A673 (cell line): ENCODE results near the gene NXPH3.

ENCODE experiments used
- CTCF ChIP-seq: fragments of 300-800, 200-600 bp; sonication (generic); conservative IDR thresholded peaks from 2 replicates; pipeline ENCODE4 v1.5.1; 2017; ENCODE audit warnings: low read depth, mild to moderate bottlenecking, antibody characterized with exemption, low read length, moderate library complexity, mixed read lengths
- EZH2 ChIP-seq: fragments of 200-600 bp; sonication (generic); IDR thresholded peaks from 2 replicates; pipeline ENCODE4 v1.6.1; 2017; ENCODE audit warnings: borderline replicate concordance, low read depth, mild to moderate bottlenecking, mixed read lengths, antibody characterized with exemption, low read length; ENCODE audit not compliant: poor library complexity, severe bottlenecking

DNA sequence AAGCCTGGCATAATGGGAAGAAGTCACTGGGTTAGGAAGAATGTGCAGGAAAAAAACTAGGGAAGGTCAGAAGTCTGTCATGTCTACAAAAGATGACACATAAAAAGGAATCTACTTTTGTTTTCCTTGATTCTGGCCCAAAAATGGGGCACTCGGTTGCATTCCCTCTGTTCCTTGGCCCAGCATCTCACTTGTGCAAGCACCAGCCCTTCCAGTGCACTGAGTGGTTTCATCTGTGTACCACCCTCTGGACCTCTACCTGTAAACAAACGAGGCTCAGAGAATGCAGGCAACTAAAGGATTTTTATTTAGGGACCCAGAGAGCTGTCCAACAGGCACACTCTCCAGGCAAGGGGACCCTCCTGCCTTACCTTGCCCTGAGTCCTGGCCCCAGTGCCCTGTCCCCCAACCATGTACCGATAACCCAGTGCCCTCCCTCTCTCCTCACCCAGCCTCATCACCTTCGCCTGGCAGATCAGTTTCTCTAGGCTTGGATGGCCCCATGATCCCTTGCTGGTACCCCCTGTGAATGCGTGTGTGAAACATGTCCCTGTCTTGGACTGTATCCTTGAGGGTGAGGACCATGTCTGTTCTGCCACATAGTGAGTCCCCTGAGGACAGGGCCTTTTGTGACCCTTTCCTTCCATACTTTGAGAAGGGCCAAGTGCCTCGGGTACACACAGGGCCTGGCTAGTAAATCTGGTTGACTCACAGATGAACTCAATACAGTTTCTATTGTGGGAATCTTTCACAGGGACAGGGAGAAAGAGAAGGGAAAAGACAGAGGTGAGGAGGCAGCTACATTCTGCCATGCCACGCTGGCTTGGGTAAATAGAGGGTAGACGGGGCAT, 13.3 kb downstream of the NXPH3 start:
- TF ChIP-seq CTCF = no peak
- TF ChIP-seq EZH2 = no peak
